ENCODE measurements around the gene OMA1.

Gene OMA1

GRCh38 chr1:58438468-58438867 lies 108.1 kb downstream of the OMA1 start:
- TF ChIP-seq JUND (IDR thresholded peaks at IDR 0.05; ENCODE audit: low read depth), result no peak
- DNase-seq (ENCODE audit: low read depth in 1 of 2, low spot score in 1 of 2), result no peak
- in situ Hi-C loops (cut with HindIII; ENCODE audit: low pct_unique_long_range_greater_than_20kb, low sequenced_read_pairs), result no loop called here

DNA sequence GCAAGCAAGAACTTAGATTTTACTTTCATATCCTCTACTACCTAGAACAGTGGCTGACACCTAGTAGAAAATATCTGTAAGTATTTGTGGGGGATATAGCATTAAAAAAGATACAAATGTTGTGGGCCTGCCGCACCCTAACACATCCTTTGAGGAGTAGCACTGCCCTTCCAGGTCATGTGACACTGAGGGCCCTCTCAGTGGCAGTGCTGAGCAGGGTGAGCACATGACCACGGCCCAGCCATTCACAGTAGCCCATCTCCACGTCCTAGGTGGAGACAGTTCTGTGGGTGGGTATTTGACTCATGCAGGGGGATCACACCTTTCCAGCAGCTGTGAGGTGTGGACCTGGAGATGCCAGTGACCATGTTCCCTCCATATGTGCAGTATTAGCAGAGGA lies 108.9 kb downstream of the OMA1 start:
- TF ChIP-seq JUND (IDR thresholded peaks at IDR 0.05; ENCODE audit: low read depth), result no peak
- no peak for DNase-seq (ENCODE audit: low read depth in 1 of 2, low spot score in 1 of 2)
- in situ Hi-C loops (cut with HindIII; ENCODE audit: low pct_unique_long_range_greater_than_20kb, low sequenced_read_pairs), result no loop called here

DNA sequence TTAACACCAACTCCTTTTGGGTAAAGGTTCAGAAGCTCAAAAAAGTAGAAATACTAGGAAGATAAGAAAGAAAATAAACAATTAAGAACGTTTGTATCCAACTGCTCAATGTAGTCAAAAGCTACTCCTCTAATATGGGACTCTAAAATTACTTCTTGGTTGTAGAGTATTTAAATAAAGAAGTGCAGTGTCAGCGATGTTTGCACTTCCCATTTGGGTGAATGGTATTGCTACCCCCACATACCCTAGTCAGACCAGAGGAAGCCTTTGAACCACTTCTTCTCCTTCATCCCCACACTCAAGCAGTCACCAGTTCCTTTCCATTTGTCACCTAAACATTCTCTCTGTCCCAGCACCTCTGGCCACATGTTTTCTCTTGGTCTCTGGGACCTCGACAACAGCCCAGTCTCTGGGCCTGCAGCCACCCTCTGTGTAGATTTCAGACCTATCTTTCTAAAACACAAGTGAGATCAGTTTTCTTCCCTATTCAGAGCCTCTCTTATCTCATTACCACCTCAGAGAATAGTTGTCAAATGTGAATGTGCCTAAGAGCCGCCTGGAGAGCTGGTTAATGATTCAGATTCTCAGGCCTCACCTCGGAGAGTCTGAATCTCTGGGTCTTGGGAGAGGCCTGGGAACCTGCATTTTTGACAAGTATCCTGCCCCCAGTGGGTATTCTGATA lies 109.8 kb downstream of the OMA1 start:
- in situ Hi-C loops (cut with HindIII; ENCODE audit: low pct_unique_long_range_greater_than_20kb, low sequenced_read_pairs), result no loop called here

GRCh38 chr1:58435376-58435775 lies 111.2 kb downstream of the OMA1 start:
- in situ Hi-C loops (cut with HindIII; ENCODE audit: low pct_unique_long_range_greater_than_20kb, low sequenced_read_pairs), result no loop called here
- TF ChIP-seq JUND (IDR thresholded peaks at IDR 0.05; ENCODE audit: low read depth), result no peak
- DNase-seq (ENCODE audit: low read depth in 1 of 2, low spot score in 1 of 2), result no peak

More for the DNA sequence above, 109.8 kb downstream of the OMA1 start:
- TF ChIP-seq JUND (IDR thresholded peaks at IDR 0.05; ENCODE audit: low read depth), result no peak
- DNase-seq (ENCODE audit: low read depth in 1 of 2, low spot score in 1 of 2), result no peak

DNA sequence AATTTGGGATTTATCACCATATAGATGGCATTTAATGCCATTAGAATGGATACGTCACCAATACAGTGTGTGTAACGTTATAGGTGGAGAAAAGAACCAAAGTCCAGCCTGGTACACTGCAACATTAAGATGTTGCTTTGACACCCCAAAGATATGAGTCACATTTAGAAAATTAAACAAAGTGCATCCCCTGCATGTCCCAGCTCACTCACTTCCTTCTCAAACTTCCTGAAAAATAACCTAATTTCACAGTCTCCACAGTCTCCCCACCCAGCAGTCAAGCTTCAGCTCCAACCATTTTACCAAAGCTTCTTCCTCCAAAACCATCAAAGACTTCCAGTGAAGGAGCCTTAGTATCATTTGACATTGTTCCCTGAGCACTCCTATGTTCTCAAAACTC lies 111.9 kb downstream of the OMA1 start:
- in situ Hi-C loops (cut with HindIII; ENCODE audit: low pct_unique_long_range_greater_than_20kb, low sequenced_read_pairs), result no loop called here
- no peak for DNase-seq (ENCODE audit: low read depth in 1 of 2, low spot score in 1 of 2)
- TF ChIP-seq JUND (IDR thresholded peaks at IDR 0.05; ENCODE audit: low read depth), result no peak

DNA sequence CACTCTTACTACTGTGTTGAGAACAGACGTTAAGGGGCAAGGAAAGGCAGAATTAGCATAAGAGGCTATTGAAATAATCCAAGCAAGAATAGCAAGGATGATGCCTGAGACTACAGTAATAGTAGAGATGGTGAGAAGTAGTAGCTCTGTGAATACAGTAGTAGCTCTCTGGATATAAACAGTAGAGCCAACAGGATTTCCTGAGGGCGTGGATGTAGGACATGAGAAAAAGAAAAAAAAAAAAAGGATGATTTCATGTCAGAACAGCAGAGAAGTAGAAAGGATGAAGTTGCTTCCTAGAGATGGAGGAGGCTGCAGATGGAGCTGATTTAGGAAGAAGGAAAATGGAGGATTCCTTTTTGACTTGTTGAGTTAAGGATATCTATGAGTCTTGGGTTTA lies 112.3 kb downstream of the OMA1 start:
- in situ Hi-C loops (cut with HindIII; ENCODE audit: low pct_unique_long_range_greater_than_20kb, low sequenced_read_pairs), result no loop called here
- no peak for TF ChIP-seq JUND (IDR thresholded peaks at IDR 0.05; ENCODE audit: low read depth)
- DNase-seq (ENCODE audit: low read depth in 1 of 2, low spot score in 1 of 2), result no peak

DNA sequence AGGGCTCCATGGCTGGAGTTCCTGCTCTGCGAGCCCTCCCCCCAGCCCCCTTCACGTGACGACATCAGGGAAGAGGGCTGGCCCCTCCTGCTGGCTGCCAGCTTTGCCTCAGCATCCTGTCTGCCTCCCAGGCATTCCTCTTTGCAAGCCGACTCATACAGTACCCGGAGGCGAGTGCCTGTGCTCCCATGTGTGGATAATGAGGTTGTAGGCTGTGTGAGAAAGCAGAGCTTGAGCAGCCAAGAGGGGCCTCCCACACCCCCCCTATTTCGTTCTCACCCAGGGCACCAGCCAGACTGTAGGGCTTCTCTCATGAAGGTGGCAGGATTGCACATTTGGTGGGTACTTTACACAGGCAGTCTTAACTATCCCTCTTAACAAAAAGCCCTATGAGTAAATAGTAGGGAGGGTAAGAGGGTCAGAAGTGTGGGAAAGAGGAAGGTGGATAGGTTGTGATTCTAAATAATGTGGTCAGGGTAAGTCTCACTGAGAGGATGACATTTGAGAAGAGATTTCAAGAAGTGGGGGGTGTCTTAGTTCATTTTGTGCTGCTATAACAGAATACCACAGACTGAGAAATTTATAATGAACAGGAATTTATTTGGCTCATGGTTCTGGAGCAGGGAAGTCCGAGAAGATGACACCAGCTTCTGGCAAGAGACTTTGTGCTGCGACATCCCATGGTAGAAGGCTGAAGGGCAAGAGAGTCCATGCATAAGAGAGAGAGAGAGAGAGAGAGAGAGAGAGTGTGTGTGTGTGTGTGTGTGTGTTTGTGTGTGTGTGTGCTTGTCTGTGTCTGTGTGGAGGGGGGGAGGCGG lies 113.5 kb downstream of the OMA1 start:
- in situ Hi-C loops (cut with HindIII; ENCODE audit: low pct_unique_long_range_greater_than_20kb, low sequenced_read_pairs), result no loop called here
- DNase-seq (ENCODE audit: low read depth in 1 of 2, low spot score in 1 of 2), result peak in 1 of 2 experiments; percentile 10

GRCh38 chr1:58431901-58432620 lies 114.5 kb downstream of the OMA1 start:
- TF ChIP-seq JUND (IDR thresholded peaks at IDR 0.05; ENCODE audit: low read depth), result no peak
- in situ Hi-C loops (cut with HindIII; ENCODE audit: low pct_unique_long_range_greater_than_20kb, low sequenced_read_pairs), result no loop called here
- DNase-seq (ENCODE audit: low read depth in 1 of 2, low spot score in 1 of 2), result no peak

More for the DNA sequence above, 113.5 kb downstream of the OMA1 start:
- no peak for TF ChIP-seq JUND (IDR thresholded peaks at IDR 0.05; ENCODE audit: low read depth)

Data from T47D (cell line).